ENCODE data around the gene DUSP11. TPM values are rescaled to one million over a fixed set of nuclear protein-coding genes. Genes with fewer than 3 reads are reported as not detected.

Gene DUSP11
- polyA plus RNA-seq, 1 of the 3 experiments (the other 2 are of a cell fraction): 14.4 TPM

GRCh38 chr2:73766349-73766748 is 13.6 kb downstream of the DUSP11 start (continued):
- TF ChIP-seq MXI1 (IDR thresholded peaks at IDR 0.05; ENCODE audit: low read depth, low read length): no peak
- TF ChIP-seq TEAD4 (IDR thresholded peaks at IDR 0.05; ENCODE audit: borderline replicate concordance, insufficient read depth): no peak

- POLR2A ChIA-PET: no interaction called here
- no peaks in the 10 kb centered on the region for H3K9me3 ChIP-seq
Observed at GRCh38 chr2:73764945-73765344, 15.0 kb downstream of the DUSP11 start.

GRCh38 chr2:73762571-73762970 is 17.3 kb downstream of the DUSP11 start:
- no peak overlapping the region for H3K9ac ChIP-seq
- H2AFZ ChIP-seq (ENCODE audit: low read depth): no peak overlapping the region
- H3K4me2 ChIP-seq: no peak overlapping the region
- DNase-seq: no peak
- H4K20me1 ChIP-seq (ENCODE audit: insufficient read depth): no peaks in the 10 kb centered on the region
- 31% methylated on average over 1 of the region's 1 CpG for WGBS (ENCODE audit: low lambda C conversion rate)
- peaks cover 44 to 49% of the 10 kb centered on the region in 2 experiments for H3K36me3 ChIP-seq (replicated peaks in 1 of 2; ENCODE audit: control insufficient read depth in 1 of 2, insufficient read depth in 2 of 2, low read length in 1 of 2)
- H3K4me1 ChIP-seq (ENCODE audit: control insufficient read depth in 1 of 2, insufficient read depth in 2 of 2, low read depth in 1 of 2, low read length in 1 of 2): peaks cover 4 to 6% of the 10 kb centered on the region in 2 experiments; a peak in 2 of 4 replicates
- H3F3A ChIP-seq (replicated peaks; ENCODE audit: insufficient read depth): peaks cover 5% of the 10 kb centered on the region
- ChIA-PET CTCF (interaction anchor here (1.7 to 1.9 kb wide), 2 partner anchors 17 to 18 kb away, joined by 5 to 6 read pairs; partner anchors contain the start of gene DUSP11), POLR2A (no interaction called here)
- TF ChIP-seq, protein P1, sequence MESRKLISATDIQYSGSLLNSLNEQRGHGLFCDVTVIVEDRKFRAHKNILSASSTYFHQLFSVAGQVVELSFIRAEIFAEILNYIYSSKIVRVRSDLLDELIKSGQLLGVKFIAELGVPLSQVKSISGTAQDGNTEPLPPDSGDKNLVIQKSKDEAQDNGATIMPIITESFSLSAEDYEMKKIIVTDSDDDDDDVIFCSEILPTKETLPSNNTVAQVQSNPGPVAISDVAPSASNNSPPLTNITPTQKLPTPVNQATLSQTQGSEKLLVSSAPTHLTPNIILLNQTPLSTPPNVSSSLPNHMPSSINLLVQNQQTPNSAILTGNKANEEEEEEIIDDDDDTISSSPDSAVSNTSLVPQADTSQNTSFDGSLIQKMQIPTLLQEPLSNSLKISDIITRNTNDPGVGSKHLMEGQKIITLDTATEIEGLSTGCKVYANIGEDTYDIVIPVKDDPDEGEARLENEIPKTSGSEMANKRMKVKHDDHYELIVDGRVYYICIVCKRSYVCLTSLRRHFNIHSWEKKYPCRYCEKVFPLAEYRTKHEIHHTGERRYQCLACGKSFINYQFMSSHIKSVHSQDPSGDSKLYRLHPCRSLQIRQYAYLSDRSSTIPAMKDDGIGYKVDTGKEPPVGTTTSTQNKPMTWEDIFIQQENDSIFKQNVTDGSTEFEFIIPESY (IDR thresholded peaks at IDR 0.05; ENCODE audit: borderline replicate concordance, low read depth): no peak
- TF ChIP-seq MXI1 (IDR thresholded peaks at IDR 0.05; ENCODE audit: low read depth, low read length): no peak
- TF ChIP-seq TCF12 (IDR thresholded peaks at IDR 0.05): peak; percentile 44; the same call in 1 of the 2 replicates
- TF ChIP-seq FOXM1 (IDR thresholded peaks at IDR 0.05; ENCODE audit: low read depth): no peak
- TF ChIP-seq FOSL2 (IDR thresholded peaks at IDR 0.05; ENCODE audit: borderline replicate concordance, low read depth): 0 out of 2 replicates have a peak, but pooled peaks have one; percentile 6
- no peak for TF ChIP-seq EP300 (IDR thresholded peaks at IDR 0.05; ENCODE audit: borderline replicate concordance in 1 of 2, low read depth in 1 of 2, low read length in 1 of 2)
- H3K79me2 ChIP-seq (ENCODE audit: insufficient read depth): 0 out of 2 replicates have a peak, but pooled peaks cover 1% of the 10 kb centered on the region
- H3K27ac ChIP-seq (ENCODE audit: low read depth in 2 of 2, low read length in 1 of 2): no peak overlapping the region
- no peaks in the 10 kb centered on the region for H3K27me3 ChIP-seq (ENCODE audit: insufficient read depth)
- no peaks in the 10 kb centered on the region for H3K9me2 ChIP-seq
- no peaks in the 10 kb centered on the region for H3K9me3 ChIP-seq
- H3K4me3 ChIP-seq (ENCODE audit: low read depth in 2 of 2, low read length in 1 of 2): no peak overlapping the region

More at GRCh38 chr2:73764945-73765344, 15.0 kb downstream of the DUSP11 start:
- Histone ChIP-seq H3K4me3 (ENCODE audit: low read depth in 2 of 2, low read length in 1 of 2) (no peak overlapping the region), H3K27me3 (ENCODE audit: insufficient read depth) (no peaks in the 10 kb centered on the region), H2AFZ (ENCODE audit: low read depth) (no peak overlapping the region), H4K20me1 (ENCODE audit: insufficient read depth) (no peaks in the 10 kb centered on the region), H3K9ac (no peak overlapping the region), H3K36me3 (replicated peaks in 1 of 2; ENCODE audit: control insufficient read depth in 1 of 2, insufficient read depth in 2 of 2, low read length in 1 of 2) (peaks cover 59 to 62% of the 10 kb centered on the region in 2 experiments), H3K79me2 (ENCODE audit: insufficient read depth) (peaks cover 6% of the 10 kb centered on the region; the same call in 1 of the 2 replicates), H3K4me2 (no peak overlapping the region), H3K9me2 (no peaks in the 10 kb centered on the region), H3K4me1 (ENCODE audit: control insufficient read depth in 1 of 2, insufficient read depth in 2 of 2, low read depth in 1 of 2, low read length in 1 of 2) (no peaks in the 10 kb centered on the region), H3F3A (replicated peaks; ENCODE audit: insufficient read depth) (peaks cover 5% of the 10 kb centered on the region), H3K27ac (ENCODE audit: low read depth in 2 of 2, low read length in 1 of 2) (no peak overlapping the region)
- DNase-seq: no peak
- 87% methylated on average over 1 of the region's 1 CpG for WGBS (ENCODE audit: low lambda C conversion rate)
- CTCF ChIA-PET: no interaction called here
- no peak for TF ChIP-seq RCOR1 (IDR thresholded peaks at IDR 0.05; ENCODE audit: low read length)
- TF ChIP-seq SIN3A (IDR thresholded peaks at IDR 0.05; ENCODE audit: borderline replicate concordance, low read depth, low read length): no peak
- TF ChIP-seq, protein P1 (IDR thresholded peaks at IDR 0.05; ENCODE audit: borderline replicate concordance, low read depth): no peak
- no peak for TF ChIP-seq TEAD4 (IDR thresholded peaks at IDR 0.05; ENCODE audit: borderline replicate concordance, insufficient read depth)
- TF ChIP-seq JUND (IDR thresholded peaks at IDR 0.05): no peak
- no peak for TF ChIP-seq NRF1 (IDR thresholded peaks at IDR 0.05; ENCODE audit: low read depth, low read length)
- no peak for TF ChIP-seq CHD2 (IDR thresholded peaks at IDR 0.05; ENCODE audit: low read length, partially characterized antibody)
